ENCODE measurements around the gene RABIF.

DNA sequence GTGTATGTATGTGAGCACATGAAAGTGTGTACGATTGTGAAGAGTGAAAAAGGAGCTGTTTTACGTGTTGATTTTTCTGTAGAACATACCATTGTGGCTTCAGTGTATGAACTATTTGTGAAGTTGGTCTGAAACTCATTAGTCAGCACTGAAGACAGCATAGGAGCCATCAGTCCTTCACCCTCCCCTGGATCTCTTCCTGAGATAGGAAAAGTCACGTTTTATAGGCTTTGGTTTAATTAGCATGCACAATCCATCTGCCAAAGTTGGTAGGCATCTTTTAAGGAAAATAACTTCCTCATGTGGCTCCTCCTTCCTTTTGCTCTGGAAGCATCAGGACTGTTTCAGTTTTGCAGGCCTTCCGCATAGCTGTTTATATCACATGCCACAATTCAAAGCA is 1.4 kb upstream of the RABIF start:
- TF ChIP-seq, protein P1, sequence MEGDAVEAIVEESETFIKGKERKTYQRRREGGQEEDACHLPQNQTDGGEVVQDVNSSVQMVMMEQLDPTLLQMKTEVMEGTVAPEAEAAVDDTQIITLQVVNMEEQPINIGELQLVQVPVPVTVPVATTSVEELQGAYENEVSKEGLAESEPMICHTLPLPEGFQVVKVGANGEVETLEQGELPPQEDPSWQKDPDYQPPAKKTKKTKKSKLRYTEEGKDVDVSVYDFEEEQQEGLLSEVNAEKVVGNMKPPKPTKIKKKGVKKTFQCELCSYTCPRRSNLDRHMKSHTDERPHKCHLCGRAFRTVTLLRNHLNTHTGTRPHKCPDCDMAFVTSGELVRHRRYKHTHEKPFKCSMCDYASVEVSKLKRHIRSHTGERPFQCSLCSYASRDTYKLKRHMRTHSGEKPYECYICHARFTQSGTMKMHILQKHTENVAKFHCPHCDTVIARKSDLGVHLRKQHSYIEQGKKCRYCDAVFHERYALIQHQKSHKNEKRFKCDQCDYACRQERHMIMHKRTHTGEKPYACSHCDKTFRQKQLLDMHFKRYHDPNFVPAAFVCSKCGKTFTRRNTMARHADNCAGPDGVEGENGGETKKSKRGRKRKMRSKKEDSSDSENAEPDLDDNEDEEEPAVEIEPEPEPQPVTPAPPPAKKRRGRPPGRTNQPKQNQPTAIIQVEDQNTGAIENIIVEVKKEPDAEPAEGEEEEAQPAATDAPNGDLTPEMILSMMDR (IDR thresholded peaks at IDR 0.05; ENCODE audit: borderline replicate concordance, extremely low read depth, low read length, poor library complexity, severe bottlenecking), result no peak
- TF ChIP-seq EZH2 (IDR thresholded peaks at IDR 0.05; ENCODE audit: borderline replicate concordance, low read depth, low read length, severe bottlenecking), result no peak

All from DND-41 (cell line).